Type B pancreatic cell (in vitro differentiated cells): ENCODE results near the gene HOTAIR. TPM values are rescaled to one million over a fixed set of nuclear protein-coding genes. Genes with fewer than 3 reads are reported as not detected.

Source experiments
- DNase-seq: peaks from one replicate; pipeline ENCODE4 v3.0.0; 2021; ENCODE audit warnings: mixed read lengths; ENCODE audit not compliant: unreplicated experiment; ENCODE audit errors: extremely low spot score
- H3K27ac Mint-ChIP-seq: 2 replicates; pipeline ENCODE4 v1.8.0; 2021; ENCODE audit warnings: mild to moderate bottlenecking, mixed read lengths
- H3K27me3 Mint-ChIP-seq: 2 replicates; pipeline ENCODE4 v1.8.0; 2021; ENCODE audit warnings: mixed read lengths
- H3K36me3 Mint-ChIP-seq: 2 replicates; pipeline ENCODE4 v1.8.0; 2021; ENCODE audit warnings: mixed read lengths
- H3K4me1 Mint-ChIP-seq: one replicate; pipeline ENCODE4 v1.8.0; 2021; ENCODE audit warnings: mixed read lengths; ENCODE audit not compliant: unreplicated experiment
- H3K4me3 Mint-ChIP-seq: 2 replicates; pipeline ENCODE4 v1.8.0; 2021; ENCODE audit warnings: mild to moderate bottlenecking, mixed read lengths
- H3K9me3 Mint-ChIP-seq: 2 replicates; pipeline ENCODE4 v1.8.0; 2021; ENCODE audit warnings: mixed read lengths
- CTCF ChIP-seq: fragments of 200-600 bp; sonication (generic); conservative IDR thresholded peaks from 2 replicates; pipeline ENCODE4 v1.5.0; 2021; ENCODE audit warnings: antibody characterized with exemption, mild to moderate bottlenecking
- total RNA-seq: library from RNA; stranded (reverse); gene quantifications from 2 replicates; pipeline ENCODE4 v1.2.1, GENCODE V29; 2021; ENCODE audit warnings: low replicate concordance

Gene HOTAIR
- total RNA-seq, 1 donor from 2014 or later, result not detected

- no peak for TF ChIP-seq CTCF
- H3K9me3 Mint-ChIP-seq, result no peaks in the 10 kb centered on the region
- H3K4me3 Mint-ChIP-seq, result peak overlapping the region; percentile 83
Observed at GRCh38 chr12:53935383-53936341, 39.1 kb downstream of the HOTAIR start.

GRCh38 chr12:53932915-53933314 is 41.8 kb downstream of the HOTAIR start:
- Mint-ChIP-seq H3K27me3 (peaks cover 100% of the 10 kb centered on the region), H3K4me3 (no peak overlapping the region), H3K9me3 (peaks cover 3% of the 10 kb centered on the region), H3K4me1 (peaks cover 8% of the 10 kb centered on the region), H3K27ac (no peak overlapping the region), H3K36me3 (peaks cover 5% of the 10 kb centered on the region)
- DNase-seq, result no peak
- no peak for TF ChIP-seq CTCF

More at GRCh38 chr12:53935383-53936341, 39.1 kb downstream of the HOTAIR start:
- H3K27me3 Mint-ChIP-seq, result peaks cover 98% of the 10 kb centered on the region
- peaks cover 5% of the 10 kb centered on the region for H3K36me3 Mint-ChIP-seq
- no peak overlapping the region for H3K27ac Mint-ChIP-seq
- H3K4me1 Mint-ChIP-seq, result peaks cover 8% of the 10 kb centered on the region
- DNase-seq, result peak; percentile 64

- peaks cover 100% of the 10 kb centered on the region for H3K27me3 Mint-ChIP-seq
- peaks cover 2% of the 10 kb centered on the region for H3K36me3 Mint-ChIP-seq
- H3K9me3 Mint-ChIP-seq, result peaks cover 3% of the 10 kb centered on the region
- H3K4me1 Mint-ChIP-seq, result peaks cover 8% of the 10 kb centered on the region
- no peak for TF ChIP-seq CTCF
- no peak overlapping the region for H3K27ac Mint-ChIP-seq
- no peak overlapping the region for H3K4me3 Mint-ChIP-seq
- no peak for DNase-seq
Observed at GRCh38 chr12:53931844-53932581, 42.7 kb downstream of the HOTAIR start.

GRCh38 chr12:53930591-53931255 is 44.0 kb downstream of the HOTAIR start:
- no peak for TF ChIP-seq CTCF
- H3K4me1 Mint-ChIP-seq, result peaks cover 7% of the 10 kb centered on the region
- no peak for DNase-seq
- no peaks in the 10 kb centered on the region for H3K36me3 Mint-ChIP-seq
- no peak overlapping the region for H3K4me3 Mint-ChIP-seq
- H3K9me3 Mint-ChIP-seq, result peaks cover 3% of the 10 kb centered on the region
- H3K27me3 Mint-ChIP-seq, result peaks cover 100% of the 10 kb centered on the region
- no peak overlapping the region for H3K27ac Mint-ChIP-seq

- Mint-ChIP-seq H3K9me3 (peaks cover 3% of the 10 kb centered on the region), H3K4me3 (no peak overlapping the region), H3K36me3 (no peaks in the 10 kb centered on the region), H3K27me3 (peaks cover 100% of the 10 kb centered on the region), H3K4me1 (no peaks in the 10 kb centered on the region), H3K27ac (no peak overlapping the region)
- no peak for DNase-seq
- TF ChIP-seq CTCF, result no peak
Observed at GRCh38 chr12:53929527-53929926, 45.2 kb downstream of the HOTAIR start.
